Measurements from ENCODE around the gene MOGAT1.

DNA sequence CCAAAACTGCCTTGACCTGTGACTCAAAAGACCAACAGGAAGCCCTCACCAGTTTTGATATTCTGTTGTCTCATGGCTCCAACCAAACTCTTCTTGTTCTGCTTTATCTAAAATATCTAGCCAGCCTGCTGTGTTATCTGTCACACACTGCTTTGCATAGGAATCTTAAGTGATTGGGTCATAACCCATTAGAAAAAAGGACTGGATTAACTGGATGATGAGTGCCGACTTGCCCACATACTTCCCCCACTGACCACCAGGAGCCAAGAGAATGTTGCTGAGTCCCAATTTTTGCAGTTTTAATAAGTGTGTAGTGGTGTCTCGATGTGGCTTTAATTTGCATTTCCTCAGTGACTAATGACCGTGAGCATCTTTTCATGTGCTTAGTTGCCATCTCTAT, 6.5 kb downstream of the MOGAT1 start:
- TF ChIP-seq ZBTB25 (CRISPR knock-in tag; IDR thresholded peaks at IDR 0.05) (no peak), TP53 (CRISPR knock-in tag; conservative IDR thresholded peaks at IDR 0.05) (no peak), USF2 (IDR thresholded peaks at IDR 0.05; ENCODE audit: low read depth, low read length) (no peak), USF2 (CRISPR knock-in tag; IDR thresholded peaks at IDR 0.05; ENCODE audit: borderline replicate concordance) (no peak), SIX1 (CRISPR knock-in tag; IDR thresholded peaks at IDR 0.05; ENCODE audit: borderline replicate concordance) (no peak), NR2F1 (CRISPR knock-in tag; IDR thresholded peaks at IDR 0.05) (no peak), ZNF138 (CRISPR knock-in tag; IDR thresholded peaks at IDR 0.05; ENCODE audit: low read depth) (no peak), ZNF891 (CRISPR knock-in tag; IDR thresholded peaks at IDR 0.05) (no peak), EZH2 (conservative IDR thresholded peaks at IDR 0.05; ENCODE audit: low read depth, low read length) (no peak), CCAR2 (optimal IDR thresholded peaks at IDR 0.05; ENCODE audit: low read depth, low read length) (no peak), CHD2 (IDR thresholded peaks at IDR 0.05; ENCODE audit: low read depth, low read length) (no peak), GTF2F1 (IDR thresholded peaks at IDR 0.05; ENCODE audit: low read length) (no peak)
- TF ChIP-seq, protein P1, sequence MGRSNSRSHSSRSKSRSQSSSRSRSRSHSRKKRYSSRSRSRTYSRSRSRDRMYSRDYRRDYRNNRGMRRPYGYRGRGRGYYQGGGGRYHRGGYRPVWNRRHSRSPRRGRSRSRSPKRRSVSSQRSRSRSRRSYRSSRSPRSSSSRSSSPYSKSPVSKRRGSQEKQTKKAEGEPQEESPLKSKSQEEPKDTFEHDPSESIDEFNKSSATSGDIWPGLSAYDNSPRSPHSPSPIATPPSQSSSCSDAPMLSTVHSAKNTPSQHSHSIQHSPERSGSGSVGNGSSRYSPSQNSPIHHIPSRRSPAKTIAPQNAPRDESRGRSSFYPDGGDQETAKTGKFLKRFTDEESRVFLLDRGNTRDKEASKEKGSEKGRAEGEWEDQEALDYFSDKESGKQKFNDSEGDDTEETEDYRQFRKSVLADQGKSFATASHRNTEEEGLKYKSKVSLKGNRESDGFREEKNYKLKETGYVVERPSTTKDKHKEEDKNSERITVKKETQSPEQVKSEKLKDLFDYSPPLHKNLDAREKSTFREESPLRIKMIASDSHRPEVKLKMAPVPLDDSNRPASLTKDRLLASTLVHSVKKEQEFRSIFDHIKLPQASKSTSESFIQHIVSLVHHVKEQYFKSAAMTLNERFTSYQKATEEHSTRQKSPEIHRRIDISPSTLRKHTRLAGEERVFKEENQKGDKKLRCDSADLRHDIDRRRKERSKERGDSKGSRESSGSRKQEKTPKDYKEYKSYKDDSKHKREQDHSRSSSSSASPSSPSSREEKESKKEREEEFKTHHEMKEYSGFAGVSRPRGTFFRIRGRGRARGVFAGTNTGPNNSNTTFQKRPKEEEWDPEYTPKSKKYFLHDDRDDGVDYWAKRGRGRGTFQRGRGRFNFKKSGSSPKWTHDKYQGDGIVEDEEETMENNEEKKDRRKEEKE (IDR thresholded peaks at IDR 0.05), result no peak

Data from HepG2 (cell line).